CD4-positive, alpha-beta T cell (primary cell): ENCODE measurements around the gene ARAP2. TPM values are rescaled to one million over a fixed set of nuclear protein-coding genes. Genes with fewer than 3 reads are reported as not detected.

Source experiments
- ATAC-seq: fragments of 200-7000 bp; cut with Tn5 transposase; one replicate; pipeline ENCODE4 v1.10.0; 2022; ENCODE audit warnings: mild to moderate bottlenecking; ENCODE audit not compliant: poor library complexity
- CTCF ChIA-PET: fragments of 350-600 bp; sonication (Branson Sonifier 250); formaldehyde crosslinking; loops from one replicate; lab custom pipeline; 2021; ENCODE audit warnings: antibody characterized with exemption, inconsistent platforms; lab: Charles Lee
- POLR2A ChIA-PET: fragments of 350-600 bp; sonication (Branson Sonifier 250); formaldehyde crosslinking; loops from one replicate; lab custom pipeline; 2021; ENCODE audit warnings: antibody characterized with exemption, inconsistent platforms; lab: Charles Lee
- DNase-seq, 14 experiments: peaks; one replicate each; pipeline ENCODE4 v3.0.0-alpha.2; 2013 to 2020; ENCODE audit warnings: mixed read lengths in 2 of 14
- H3K27ac ChIP-seq, 2 donors: one replicate each; pipeline versions ENCODE4 v1.5.1 to v1.7.0; 2013; ENCODE audit warnings: low read length in 2 of 2, low read depth in 1 of 2, mild to moderate bottlenecking in 1 of 2
- H3K27me3 ChIP-seq, 2 experiments: 1 replicate in 1 of 2; 2 replicates in 1 of 2; pipeline versions ENCODE4 v1.6.1 to v1.7.0; 2013; ENCODE audit warnings: low read length in 2 of 2, control low read depth in 1 of 2, mild to moderate bottlenecking in 1 of 2, moderate library complexity in 1 of 2; ENCODE audit not compliant: insufficient read depth in 2 of 2, control insufficient read depth in 1 of 2
- H3K36me3 ChIP-seq: one replicate; pipeline ENCODE4 v1.6.1; 2013; ENCODE audit warnings: low read length, control low read depth; ENCODE audit not compliant: insufficient read depth
- H3K4me1 ChIP-seq: one replicate; pipeline ENCODE4 v1.6.1; 2013; ENCODE audit warnings: low read length, control low read depth; ENCODE audit not compliant: insufficient read depth
- H3K4me3 ChIP-seq: one replicate; pipeline ENCODE4 v1.5.1; 2013; ENCODE audit warnings: mild to moderate bottlenecking, low read length, moderate library complexity
- H3K9me3 ChIP-seq, 2 experiments: 1 replicate in 1 of 2; 2 replicates in 1 of 2; pipeline versions ENCODE4 v1.6.1 to v1.7.0; 2013; ENCODE audit warnings: low read length in 2 of 2, mild to moderate bottlenecking in 2 of 2, control low read depth in 1 of 2, moderate library complexity in 1 of 2; ENCODE audit not compliant: control insufficient read depth in 1 of 2, insufficient read depth in 1 of 2
- H3K27ac Mint-ChIP-seq: one replicate; pipeline ENCODE4 v1.8.0; 2020; ENCODE audit warnings: mixed read lengths
- H3K27me3 Mint-ChIP-seq: one replicate; pipeline ENCODE4 v1.8.0; 2021; ENCODE audit warnings: mixed read lengths
- H3K36me3 Mint-ChIP-seq: one replicate; pipeline ENCODE4 v1.8.0; 2021; ENCODE audit warnings: low read depth, mixed read lengths
- H3K4me1 Mint-ChIP-seq: one replicate; pipeline ENCODE4 v1.8.0; 2021; ENCODE audit warnings: low read depth, mixed read lengths
- H3K4me3 Mint-ChIP-seq: one replicate; pipeline ENCODE4 v1.8.0; 2020; ENCODE audit warnings: mild to moderate bottlenecking, mixed read lengths
- H3K9me3 Mint-ChIP-seq: one replicate; pipeline ENCODE4 v1.8.0; 2020; ENCODE audit warnings: mixed read lengths
- intact Hi-C, 2 experiments: fragments of 100-400 bp; cut with DNase I in 1 of 2; cut with micrococcal nuclease in 1 of 2; formaldehyde crosslinking; loops; one replicate each; pipeline versions ENCODE4 v1.15.1 to v1.9.0; 2023 to 2025; cut with DNase I, micrococcal nuclease
- total RNA-seq, 174 experiments: library from RNA in 2 of 174; stranded (reverse) in 2 of 174; gene quantifications; one replicate each; pipeline ENCODE4 v1.2.3 and lab custom pipeline; 2021 to 2026
- TF ChIP-seq, protein P1 (sequence below): fragments of 200-600 bp; IDR thresholded peaks from one replicate; pipeline ENCODE4 v1.8.0; 2022; ENCODE audit warnings: antibody characterized with exemption, mild to moderate bottlenecking

The ARAP2 gene
- total RNA-seq, 2 experiments from 2014 or later: 54.3 to 63.4 TPM

DNA sequence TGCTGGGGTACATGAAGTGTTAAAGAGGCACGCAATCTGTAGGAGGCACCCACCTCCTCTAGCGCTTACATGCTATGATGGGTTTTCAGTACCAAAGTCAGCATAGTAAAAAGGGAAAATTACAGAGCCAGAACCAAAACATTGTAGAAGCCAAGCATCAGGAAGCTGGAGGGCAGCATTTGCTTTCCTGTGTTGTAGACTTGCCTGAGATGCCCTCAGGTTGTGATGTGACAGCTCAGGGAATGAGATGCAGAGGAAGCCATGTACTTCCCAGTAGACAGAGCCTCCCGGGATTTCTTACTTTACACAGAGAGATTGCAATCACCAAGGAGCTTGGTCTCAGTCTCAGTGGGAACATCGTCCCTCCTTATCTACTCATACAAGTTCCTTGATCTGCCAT lies 161.5 kb downstream of the ARAP2 start:
- peaks cover 68% of the 10 kb centered on the region for H3K36me3 ChIP-seq
- TF ChIP-seq, protein P1, sequence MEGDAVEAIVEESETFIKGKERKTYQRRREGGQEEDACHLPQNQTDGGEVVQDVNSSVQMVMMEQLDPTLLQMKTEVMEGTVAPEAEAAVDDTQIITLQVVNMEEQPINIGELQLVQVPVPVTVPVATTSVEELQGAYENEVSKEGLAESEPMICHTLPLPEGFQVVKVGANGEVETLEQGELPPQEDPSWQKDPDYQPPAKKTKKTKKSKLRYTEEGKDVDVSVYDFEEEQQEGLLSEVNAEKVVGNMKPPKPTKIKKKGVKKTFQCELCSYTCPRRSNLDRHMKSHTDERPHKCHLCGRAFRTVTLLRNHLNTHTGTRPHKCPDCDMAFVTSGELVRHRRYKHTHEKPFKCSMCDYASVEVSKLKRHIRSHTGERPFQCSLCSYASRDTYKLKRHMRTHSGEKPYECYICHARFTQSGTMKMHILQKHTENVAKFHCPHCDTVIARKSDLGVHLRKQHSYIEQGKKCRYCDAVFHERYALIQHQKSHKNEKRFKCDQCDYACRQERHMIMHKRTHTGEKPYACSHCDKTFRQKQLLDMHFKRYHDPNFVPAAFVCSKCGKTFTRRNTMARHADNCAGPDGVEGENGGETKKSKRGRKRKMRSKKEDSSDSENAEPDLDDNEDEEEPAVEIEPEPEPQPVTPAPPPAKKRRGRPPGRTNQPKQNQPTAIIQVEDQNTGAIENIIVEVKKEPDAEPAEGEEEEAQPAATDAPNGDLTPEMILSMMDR: no peak
- no peak overlapping the region for H3K4me3 Mint-ChIP-seq
- DNase-seq: no peak
- ChIA-PET CTCF (no interaction called here), POLR2A (no interaction called here)
- no peaks in the 10 kb centered on the region for H3K9me3 Mint-ChIP-seq
- intact Hi-C loops: no loop called here
- no peaks in the 10 kb centered on the region for H3K27me3 Mint-ChIP-seq
- ATAC-seq: no peak
- H3K9me3 ChIP-seq: no peaks in the 10 kb centered on the region
- peaks cover 26% of the 10 kb centered on the region for H3K36me3 Mint-ChIP-seq
- H3K4me3 ChIP-seq: no peak overlapping the region
- no peak overlapping the region for H3K27ac ChIP-seq
- no peak overlapping the region for H3K27ac Mint-ChIP-seq
- H3K27me3 ChIP-seq: no peaks in the 10 kb centered on the region
- H3K4me1 ChIP-seq: no peaks in the 10 kb centered on the region
- no peaks in the 10 kb centered on the region for H3K4me1 Mint-ChIP-seq

DNA sequence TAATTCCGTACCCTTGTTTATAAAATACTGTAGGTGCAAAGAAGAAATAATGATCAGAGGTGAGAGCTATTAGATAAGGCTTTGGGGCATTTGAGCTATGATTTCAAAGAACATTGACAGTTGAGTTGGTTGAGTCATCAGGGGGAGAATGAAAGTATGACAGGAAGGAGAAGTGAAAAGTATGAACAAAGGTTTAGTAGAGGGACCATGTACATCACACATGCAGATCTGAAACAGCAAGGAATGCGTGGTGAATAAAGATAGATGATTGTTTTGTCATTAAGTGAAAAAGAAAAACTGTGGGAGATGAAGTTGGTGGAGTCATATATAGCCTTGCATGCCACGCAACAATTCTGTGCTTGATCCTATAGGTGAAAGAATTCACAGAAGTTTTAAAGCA lies 163.1 kb downstream of the ARAP2 start:
- Mint-ChIP-seq H3K36me3 (peaks cover 20% of the 10 kb centered on the region), H3K27ac (no peak overlapping the region), H3K9me3 (no peaks in the 10 kb centered on the region), H3K4me3 (no peak overlapping the region), H3K4me1 (no peaks in the 10 kb centered on the region), H3K27me3 (no peaks in the 10 kb centered on the region)
- DNase-seq (no peak), ATAC-seq (no peak)
- no peaks in the 10 kb centered on the region for H3K4me1 ChIP-seq
- peaks cover 81% of the 10 kb centered on the region for H3K36me3 ChIP-seq
- no peaks in the 10 kb centered on the region for H3K27me3 ChIP-seq
- intact Hi-C loops: no loop called here
- H3K4me3 ChIP-seq: no peak overlapping the region
- H3K9me3 ChIP-seq: no peaks in the 10 kb centered on the region
- TF ChIP-seq, protein P1: no peak
- ChIA-PET POLR2A (no interaction called here), CTCF (no interaction called here)
- H3K27ac ChIP-seq: no peak overlapping the region

DNA sequence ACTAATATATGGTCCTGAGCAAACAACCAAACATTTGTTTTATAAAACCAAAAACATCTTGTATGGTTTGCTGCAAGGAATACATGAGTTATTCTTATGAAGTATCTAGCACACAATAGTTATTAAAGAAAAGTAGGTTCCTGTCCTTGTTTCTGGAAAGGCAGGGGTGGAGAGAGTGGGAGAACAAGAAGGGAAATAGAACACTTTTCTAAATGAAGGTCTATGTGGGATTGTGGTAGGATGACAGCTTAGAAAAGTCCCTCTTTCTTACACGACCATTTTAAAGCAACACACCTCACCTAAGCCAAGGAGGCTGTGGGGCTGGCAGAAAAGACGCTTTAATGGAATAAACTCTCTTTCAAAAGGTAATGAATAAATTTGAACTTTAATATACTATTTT lies 164.6 kb downstream of the ARAP2 start:
- Mint-ChIP-seq H3K27me3 (no peaks in the 10 kb centered on the region), H3K9me3 (no peaks in the 10 kb centered on the region), H3K27ac (no peak overlapping the region), H3K4me3 (no peak overlapping the region), H3K4me1 (no peaks in the 10 kb centered on the region), H3K36me3 (peaks cover 14% of the 10 kb centered on the region)
- Histone ChIP-seq H3K27ac (no peak overlapping the region), H3K4me1 (no peaks in the 10 kb centered on the region), H3K36me3 (peaks cover 84% of the 10 kb centered on the region), H3K4me3 (no peak overlapping the region), H3K9me3 (no peaks in the 10 kb centered on the region), H3K27me3 (no peaks in the 10 kb centered on the region)
- DNase-seq (no peak), ATAC-seq (no peak)
- TF ChIP-seq, protein P1: no peak
- intact Hi-C loops: no loop called here
- POLR2A ChIA-PET: no interaction called here
- CTCF ChIA-PET: no interaction called here
